PC-9 (cell line): ENCODE data around the gene RPL38.

Experiments
- EZH2 ChIP-seq: fragments of 200-600 bp; sonication (generic); IDR thresholded peaks from 2 replicates; pipeline ENCODE4 v1.8.0; 2017; ENCODE audit warnings: antibody characterized with exemption, low read depth
- TF ChIP-seq, protein P1 (sequence below): fragments of 200-600 bp; sonication (generic); conservative IDR thresholded peaks from 2 replicates; pipeline ENCODE4 v1.6.1; 2017; ENCODE audit warnings: mixed run types, antibody characterized with exemption, mild to moderate bottlenecking, moderate library complexity

DNA sequence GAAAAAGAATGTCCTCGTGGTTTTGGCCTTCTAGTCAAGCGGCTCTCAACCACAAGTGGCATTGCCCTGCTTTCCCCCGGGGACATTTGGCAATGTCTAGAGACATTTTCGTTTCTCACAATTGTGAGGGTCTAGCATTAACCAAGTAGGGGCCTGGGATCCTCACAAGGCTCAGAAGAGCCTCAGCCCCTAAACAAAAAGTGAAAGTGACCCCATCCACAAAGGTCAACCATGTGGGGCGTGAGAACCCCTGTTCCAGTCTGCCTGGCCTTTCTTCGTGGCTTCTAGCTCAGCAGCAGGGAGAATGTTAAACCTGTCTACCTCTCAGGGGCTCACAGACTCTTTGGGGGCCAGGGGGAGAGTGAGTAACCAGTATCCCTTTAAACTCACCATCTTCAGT lies 4.8 kb upstream of the RPL38 start:
- TF ChIP-seq, protein P1, sequence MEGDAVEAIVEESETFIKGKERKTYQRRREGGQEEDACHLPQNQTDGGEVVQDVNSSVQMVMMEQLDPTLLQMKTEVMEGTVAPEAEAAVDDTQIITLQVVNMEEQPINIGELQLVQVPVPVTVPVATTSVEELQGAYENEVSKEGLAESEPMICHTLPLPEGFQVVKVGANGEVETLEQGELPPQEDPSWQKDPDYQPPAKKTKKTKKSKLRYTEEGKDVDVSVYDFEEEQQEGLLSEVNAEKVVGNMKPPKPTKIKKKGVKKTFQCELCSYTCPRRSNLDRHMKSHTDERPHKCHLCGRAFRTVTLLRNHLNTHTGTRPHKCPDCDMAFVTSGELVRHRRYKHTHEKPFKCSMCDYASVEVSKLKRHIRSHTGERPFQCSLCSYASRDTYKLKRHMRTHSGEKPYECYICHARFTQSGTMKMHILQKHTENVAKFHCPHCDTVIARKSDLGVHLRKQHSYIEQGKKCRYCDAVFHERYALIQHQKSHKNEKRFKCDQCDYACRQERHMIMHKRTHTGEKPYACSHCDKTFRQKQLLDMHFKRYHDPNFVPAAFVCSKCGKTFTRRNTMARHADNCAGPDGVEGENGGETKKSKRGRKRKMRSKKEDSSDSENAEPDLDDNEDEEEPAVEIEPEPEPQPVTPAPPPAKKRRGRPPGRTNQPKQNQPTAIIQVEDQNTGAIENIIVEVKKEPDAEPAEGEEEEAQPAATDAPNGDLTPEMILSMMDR, result no peak
- no peak for TF ChIP-seq EZH2
